HG02973 (cell line): ENCODE data around the gene HIVEP2.

ENCODE experiments used
- ATAC-seq: cut with Tn5 transposase; IDR thresholded peaks from one replicate; pipeline ENCODE4 v1.9.1; 2021; ENCODE audit warnings: moderate library complexity; ENCODE audit not compliant: unreplicated experiment

Gene HIVEP2

GRCh38 chr6:142796571-142796970 is 148.4 kb downstream of the HIVEP2 start:
- no peak for ATAC-seq

- ATAC-seq: no peak
Observed at GRCh38 chr6:142796024-142796423, 149.0 kb downstream of the HIVEP2 start.

- no peak for ATAC-seq
Observed at GRCh38 chr6:142794424-142794823, 150.6 kb downstream of the HIVEP2 start.

- no peak for ATAC-seq
Observed at GRCh38 chr6:142790257-142790656, 154.7 kb downstream of the HIVEP2 start.

- ATAC-seq: no peak
Observed at GRCh38 chr6:142787422-142787821, 157.6 kb downstream of the HIVEP2 start.

GRCh38 chr6:142786476-142786875 is 158.5 kb downstream of the HIVEP2 start:
- ATAC-seq: no peak

GRCh38 chr6:142784344-142784743 is 160.6 kb downstream of the HIVEP2 start:
- peak; percentile 100 for ATAC-seq

GRCh38 chr6:142783499-142783898 is 161.5 kb downstream of the HIVEP2 start:
- no peak for ATAC-seq

GRCh38 chr6:142781129-142781528 is 163.8 kb downstream of the HIVEP2 start:
- ATAC-seq: no peak

GRCh38 chr6:142773859-142774648 is 170.9 kb downstream of the HIVEP2 start:
- no peak for ATAC-seq

- ATAC-seq: no peak
Observed at GRCh38 chr6:142773324-142773723, 171.7 kb downstream of the HIVEP2 start.

GRCh38 chr6:142771162-142771561 is 173.8 kb downstream of the HIVEP2 start:
- no peak for ATAC-seq

- no peak for ATAC-seq
Observed at GRCh38 chr6:142765306-142765705, 179.7 kb downstream of the HIVEP2 start.

- no peak for ATAC-seq
Observed at GRCh38 chr6:142764311-142764710, 180.7 kb downstream of the HIVEP2 start.

- no peak for ATAC-seq
Observed at GRCh38 chr6:142763205-142763604, 181.8 kb downstream of the HIVEP2 start.

GRCh38 chr6:142761756-142762155 is 183.2 kb downstream of the HIVEP2 start:
- no peak for ATAC-seq

- no peak for ATAC-seq
Observed at GRCh38 chr6:142760152-142760551, 184.8 kb downstream of the HIVEP2 start.

- ATAC-seq: no peak
Observed at GRCh38 chr6:142758629-142759025, 186.3 kb downstream of the HIVEP2 start.

GRCh38 chr6:142757852-142758628 is 186.9 kb downstream of the HIVEP2 start:
- ATAC-seq: no peak

GRCh38 chr6:142756215-142756630 is 188.8 kb downstream of the HIVEP2 start:
- no peak for ATAC-seq

- no peak for ATAC-seq
Observed at GRCh38 chr6:142753196-142753595, 191.8 kb downstream of the HIVEP2 start.

- no peak for ATAC-seq
Observed at GRCh38 chr6:142752348-142752747, 192.6 kb downstream of the HIVEP2 start.
